Neuronal stem cell (in vitro differentiated cells): Measurements from ENCODE around the gene GALT.

Experiments
- DNase-seq: peaks from one replicate; pipeline ENCODE4 v3.0.0-alpha.2; 2013; ENCODE audit warnings: low spot score
- H2AFZ ChIP-seq: one replicate; pipeline ENCODE4 v1.6.1; 2013; ENCODE audit warnings: mild to moderate bottlenecking, low read length, inconsistent platforms
- H2AK5ac ChIP-seq: 2 replicates; pipeline ENCODE4 v1.6.1; 2013; ENCODE audit warnings: low read depth, mild to moderate bottlenecking, inconsistent platforms, low read length, moderate library complexity, mixed read lengths
- H2BK120ac ChIP-seq: 2 replicates; pipeline ENCODE4 v1.6.1; 2013; ENCODE audit warnings: low read depth, mild to moderate bottlenecking, inconsistent platforms, low read length, moderate library complexity, mixed read lengths
- H2BK12ac ChIP-seq: one replicate; pipeline ENCODE4 v1.6.1; 2013; ENCODE audit warnings: low read length, inconsistent platforms
- H2BK15ac ChIP-seq: 2 replicates; pipeline ENCODE4 v1.6.1; 2013; ENCODE audit warnings: mild to moderate bottlenecking, low read length, inconsistent platforms, mixed read lengths
- H2BK5ac ChIP-seq: one replicate; pipeline ENCODE4 v1.6.1; 2013; ENCODE audit warnings: inconsistent platforms, mild to moderate bottlenecking, low read length, moderate library complexity
- H3K14ac ChIP-seq: one replicate; pipeline ENCODE4 v1.6.1; 2013; ENCODE audit warnings: low read length, inconsistent platforms
- H3K18ac ChIP-seq: 2 replicates; pipeline ENCODE4 v1.6.1; 2013; ENCODE audit warnings: low read length, inconsistent platforms
- H3K23ac ChIP-seq: 2 replicates; pipeline ENCODE4 v1.6.1; 2013; ENCODE audit warnings: low read depth, mild to moderate bottlenecking, mixed read lengths, low read length, inconsistent platforms; ENCODE audit not compliant: poor library complexity
- H3K27ac ChIP-seq: replicated peaks from 3 replicates; pipeline ENCODE4 v1.5.1; 2013; ENCODE audit warnings: low read length, inconsistent platforms
- H3K27me3 ChIP-seq, 3 experiments: 2 replicates each; pipeline ENCODE4 v1.6.1; 2013; ENCODE audit warnings: low read length in 3 of 3, mild to moderate bottlenecking in 2 of 3, inconsistent platforms in 1 of 3, low read depth in 1 of 3, mixed read lengths in 1 of 3, moderate library complexity in 1 of 3; ENCODE audit not compliant: control insufficient read depth in 3 of 3, insufficient read depth in 3 of 3
- H3K36me3 ChIP-seq, 2 donors: replicated peaks in 1 of 2; 2 replicates each; pipeline ENCODE4 v1.6.1; 2013; ENCODE audit warnings: low read length in 2 of 2; ENCODE audit not compliant: control insufficient read depth in 2 of 2, insufficient read depth in 2 of 2
- H3K4ac ChIP-seq: 2 replicates; pipeline ENCODE4 v1.6.1; 2013; ENCODE audit warnings: inconsistent platforms, mild to moderate bottlenecking, low read length, moderate library complexity
- H3K4me1 ChIP-seq, 2 donors: 1 replicate in 1 of 2; 2 replicates in 1 of 2; pipeline ENCODE4 v1.6.1; 2013; ENCODE audit warnings: low read length in 2 of 2, low read depth in 1 of 2; ENCODE audit not compliant: control insufficient read depth in 2 of 2, insufficient read depth in 1 of 2
- H3K4me2 ChIP-seq: one replicate; pipeline ENCODE4 v1.6.1; 2013; ENCODE audit warnings: mild to moderate bottlenecking, low read length, inconsistent platforms; ENCODE audit not compliant: insufficient read depth, poor library complexity, severe bottlenecking
- H3K4me3 ChIP-seq, 2 donors: 2 replicates each; pipeline ENCODE4 v1.5.1; 2013; ENCODE audit warnings: low read length in 2 of 2, mild to moderate bottlenecking in 2 of 2, inconsistent platforms in 1 of 2, moderate library complexity in 1 of 2
- H3K79me1 ChIP-seq: one replicate; pipeline ENCODE4 v1.6.1; 2013; ENCODE audit warnings: low read depth, mild to moderate bottlenecking, inconsistent platforms, low read length, moderate library complexity
- H3K9ac ChIP-seq: one replicate; pipeline ENCODE4 v1.6.1; 2013; ENCODE audit warnings: mild to moderate bottlenecking, low read depth, low read length, inconsistent platforms; ENCODE audit not compliant: poor library complexity
- H3K9me3 ChIP-seq, 2 donors: replicated peaks in 1 of 2; 2 replicates each; pipeline versions ENCODE3 to v1.6.1; 2013; ENCODE audit warnings: low read length in 2 of 2, mild to moderate bottlenecking in 2 of 2, inconsistent platforms in 1 of 2, low read depth in 1 of 2, mixed read lengths in 1 of 2, moderate library complexity in 1 of 2; ENCODE audit not compliant: control insufficient read depth in 2 of 2, insufficient read depth in 1 of 2
- H4K8ac ChIP-seq: one replicate; pipeline ENCODE4 v1.6.1; 2013; ENCODE audit warnings: low read depth, mild to moderate bottlenecking, inconsistent platforms, low read length, moderate library complexity
- H4K91ac ChIP-seq: one replicate; pipeline ENCODE4 v1.6.1; 2013; ENCODE audit warnings: low read length, low read depth, mild to moderate bottlenecking, inconsistent platforms; ENCODE audit not compliant: poor library complexity
- WGBS, 2 donors: extraction: QIAGEN DNeasy Blood & Tissue Kit; methylation state at CpG; one replicate each; pipeline ENCODE4 v1.1.7; 2013; ENCODE audit warnings: missing lambda C conversion rate in 2 of 2, mixed read lengths in 1 of 2; ENCODE audit not compliant: insufficient read length in 2 of 2, insufficient replicate concordance in 1 of 2; ENCODE audit errors: extremely low coverage in 2 of 2; 5-methylcytosine and 5-hydroxymethylcytosine counted together

GALT gene

DNA sequence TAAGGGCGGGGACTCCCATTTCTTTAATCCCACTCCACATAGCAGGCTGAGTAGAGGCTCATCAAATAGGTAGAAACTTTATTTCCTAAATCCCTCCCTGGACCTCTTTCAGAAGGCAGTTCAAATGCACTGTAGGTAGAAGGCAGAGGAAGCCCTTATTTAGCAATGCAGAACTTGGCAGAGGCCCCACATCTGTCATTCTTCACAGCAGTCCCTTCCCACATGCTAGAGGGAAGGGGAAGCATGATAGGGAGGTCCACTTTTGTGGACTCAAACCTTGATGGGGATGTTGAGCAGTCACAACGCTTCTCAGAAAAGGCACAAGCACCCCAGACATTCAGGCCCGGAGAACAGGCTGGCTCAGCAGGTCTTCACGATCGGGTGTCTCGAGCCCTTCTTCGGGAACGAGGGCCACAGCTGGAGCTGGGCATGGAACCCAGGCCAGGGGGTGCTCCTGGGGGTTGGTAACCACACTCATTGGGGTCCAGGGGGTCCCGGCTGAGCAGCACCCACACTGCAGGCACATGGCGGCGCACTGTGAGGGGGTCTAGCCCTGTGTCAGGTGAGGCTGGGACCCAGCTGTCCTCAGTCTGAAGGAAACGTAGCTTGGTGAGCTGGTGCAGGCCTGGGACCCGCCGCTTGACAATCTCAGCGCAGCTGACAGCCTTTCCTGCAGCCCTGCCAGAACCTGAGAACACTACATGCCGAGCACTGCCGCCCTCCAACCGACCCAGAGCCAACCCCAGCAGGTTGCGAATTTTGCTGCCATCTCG is 35.9 kb upstream of the GALT start:
- peak overlapping the region; percentile 12 for H3K14ac ChIP-seq
- no peak overlapping the region for H3K4ac ChIP-seq
- H3K27me3 ChIP-seq, result peaks cover 0 to 8% (median 0%) of the 10 kb centered on the region in 3 experiments
- peak overlapping the region; percentile 83 for H2BK5ac ChIP-seq
- H3K4me3 ChIP-seq, result peak overlapping the region in 1 of 2 donors; percentile 73
- no peak overlapping the region for H3K27ac ChIP-seq
- no peaks in the 10 kb centered on the region for H3K9me3 ChIP-seq
- peak overlapping the region; percentile 93 for H3K9ac ChIP-seq
- peaks cover 9 to 13% of the 10 kb centered on the region in 2 donors for H3K4me1 ChIP-seq
- peak overlapping the region; percentile 83 for H3K18ac ChIP-seq
- H3K36me3 ChIP-seq, result peaks cover 11 to 19% of the 10 kb centered on the region in 2 donors
- H2BK120ac ChIP-seq, result peak overlapping the region; percentile 11
- peak overlapping the region; percentile 71 for H2AK5ac ChIP-seq
- H2AFZ ChIP-seq, result no peak overlapping the region
- no CpG with 5 or more reads among the region's 20 CpGs for WGBS, 2 donors
- H3K79me1 ChIP-seq, result peaks cover 6% of the 10 kb centered on the region
- no peak overlapping the region for H4K91ac ChIP-seq
- no peak overlapping the region for H3K23ac ChIP-seq
- H4K8ac ChIP-seq, result no peak overlapping the region
- peak overlapping the region; percentile 80 for H3K4me2 ChIP-seq
- DNase-seq, result no peak
- peak overlapping the region; percentile 6 for H2BK15ac ChIP-seq
- H2BK12ac ChIP-seq, result peak overlapping the region; percentile 27

DNA sequence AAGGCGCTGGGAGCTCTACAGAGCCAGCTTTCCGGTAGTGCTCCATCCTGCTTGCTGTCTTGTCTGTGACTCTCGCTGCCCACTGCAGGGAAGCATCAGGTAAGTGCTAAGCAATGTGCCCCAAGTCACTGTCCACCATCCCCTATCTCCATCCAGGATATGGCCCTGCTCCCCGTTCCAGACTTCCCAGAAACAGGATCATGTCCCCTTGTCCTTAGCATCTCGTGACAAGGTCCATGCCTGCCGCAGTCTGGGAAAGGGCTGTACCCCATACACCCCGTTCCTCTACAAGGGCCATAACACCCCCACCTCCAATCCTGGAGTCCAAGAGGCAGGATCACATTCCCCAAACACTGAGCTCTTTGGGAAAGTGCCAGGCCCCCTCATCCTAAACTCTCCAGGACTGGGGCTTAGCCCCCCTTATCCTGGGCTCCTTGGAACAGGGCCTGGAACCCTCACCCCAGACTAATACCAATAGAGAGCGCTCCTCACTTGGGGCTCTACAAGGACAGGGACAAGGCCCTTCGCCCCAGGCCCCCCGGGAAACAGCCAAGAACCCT is 35.1 kb upstream of the GALT start:
- H3K14ac ChIP-seq, result peak overlapping the region; percentile 50
- peaks cover 16 to 25% of the 10 kb centered on the region in 2 donors for H3K36me3 ChIP-seq
- no peak overlapping the region for H3K4ac ChIP-seq
- H2BK12ac ChIP-seq, result peak overlapping the region; percentile 27
- peak overlapping the region; percentile 1 for H4K91ac ChIP-seq
- H3K27me3 ChIP-seq, result peaks cover 0 to under 1% (median 0%) of the 10 kb centered on the region in 3 experiments
- H3K23ac ChIP-seq, result no peak overlapping the region
- peak overlapping the region; percentile 83 for H2BK5ac ChIP-seq
- DNase-seq, result no peak
- peak overlapping the region; percentile 80 for H3K4me2 ChIP-seq
- no peak overlapping the region for H4K8ac ChIP-seq
- peak overlapping the region; percentile 93 for H3K9ac ChIP-seq
- peak overlapping the region; percentile 73 to 90 for H3K4me3 ChIP-seq
- H3K4me1 ChIP-seq, result peaks cover 9 to 13% of the 10 kb centered on the region in 2 donors
- H2BK120ac ChIP-seq, result peak overlapping the region; percentile 11
- peak overlapping the region; percentile 71 for H2AK5ac ChIP-seq
- no peaks in the 10 kb centered on the region for H3K9me3 ChIP-seq
- peaks cover 6% of the 10 kb centered on the region for H3K79me1 ChIP-seq
- WGBS, 2 donors, result no CpG with 5 or more reads among the region's 10 CpGs
- H3K18ac ChIP-seq, result peak overlapping the region; percentile 98
- peak overlapping the region; percentile 38 for H3K27ac ChIP-seq
- peak overlapping the region; percentile 90 for H2AFZ ChIP-seq
- peak overlapping the region; percentile 6 for H2BK15ac ChIP-seq

DNA sequence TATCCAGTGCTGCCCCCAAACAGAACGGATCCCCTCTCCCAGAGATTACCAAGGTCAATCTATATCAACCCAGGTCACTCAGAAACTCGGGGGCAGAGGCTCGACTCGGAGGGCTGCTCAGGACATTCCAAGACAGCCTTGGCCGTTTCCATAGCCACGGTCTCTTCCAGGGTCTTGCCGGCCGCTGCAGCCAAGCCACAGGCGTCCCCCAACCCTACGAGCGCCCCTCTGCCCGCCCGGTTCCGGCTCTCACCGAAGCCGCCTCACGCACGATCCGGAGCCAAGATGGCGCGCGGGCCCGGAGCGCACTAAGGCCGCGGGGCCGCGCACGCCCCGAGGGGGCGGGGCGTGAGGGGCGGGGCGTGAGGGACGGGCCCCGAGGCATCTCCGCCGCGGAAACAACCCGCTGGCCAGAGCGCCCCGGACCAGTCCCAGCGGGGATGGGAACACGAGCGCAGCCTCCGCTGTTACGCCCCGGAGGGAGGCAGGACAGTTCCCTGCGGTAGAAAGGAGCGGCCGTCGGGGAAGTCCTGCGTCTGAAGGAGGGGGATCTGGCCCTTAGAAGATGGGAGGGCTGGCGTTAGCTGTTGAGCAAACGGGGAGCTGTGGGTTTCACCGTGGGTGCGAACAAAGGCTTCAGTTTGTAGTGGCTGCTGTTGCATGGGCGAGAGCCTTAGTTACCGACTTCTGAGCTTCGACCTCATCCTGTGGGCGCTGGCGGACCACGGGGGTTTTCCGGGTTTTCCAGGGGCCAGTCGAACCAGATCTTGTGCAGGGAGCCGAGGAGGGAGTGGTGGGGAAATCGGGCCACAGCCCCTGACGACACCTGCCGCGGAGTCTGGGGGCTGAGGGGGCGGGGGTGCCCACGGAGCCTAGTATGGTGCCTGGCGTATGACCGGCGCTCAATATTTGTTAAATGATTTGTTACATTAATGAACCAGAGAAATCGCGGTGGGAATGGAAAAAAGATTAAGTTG is 34.4 kb upstream of the GALT start, which contains the start of gene RPP25L:
TSS of gene RPP25L (minus strand) at position 287 of the 977 bp plus-strand sequence. CDS start 801 bp downstream, outside the sequence.
- Histone ChIP-seq H3K9ac (peak within 1 kb of the TSS; percentile 93), H3K4me2 (peak within 1 kb of the TSS; percentile 84), H3K4me3 (peak within 1 kb of the TSS; percentile 73 to 90), H3K23ac (peak within 1 kb of the TSS; percentile 59), H3K4me1 (peaks cover 9 to 13% of the 10 kb centered on the region in 2 donors), H3K14ac (peak within 1 kb of the TSS; percentile 50), H3K79me1 (peaks cover 6% of the 10 kb centered on the region), H2AFZ (peak within 1 kb of the TSS; percentile 90), H3K18ac (peak within 1 kb of the TSS; percentile 98), H2BK5ac (peak within 1 kb of the TSS; percentile 83), H3K36me3 (peaks cover 19 to 33% of the 10 kb centered on the region in 2 donors), H3K27me3 (no peaks in the 10 kb centered on the region), H2BK15ac (peak within 1 kb of the TSS; percentile 6), H3K9me3 (no peaks in the 10 kb centered on the region), H3K4ac (no peak within 1 kb of the TSS), H2AK5ac (peak within 1 kb of the TSS; percentile 71), H4K8ac (no peak within 1 kb of the TSS), H2BK12ac (peak within 1 kb of the TSS; percentile 27), H4K91ac (peak within 1 kb of the TSS; percentile 1), H2BK120ac (peak within 1 kb of the TSS; percentile 11), H3K27ac (peak within 1 kb of the TSS; percentile 82)
- WGBS, 2 donors, result no CpG with 5 or more reads among the region's 77 CpGs
- peak; percentile 87 for DNase-seq
